ENCODE data around the gene SMIM43. TPM values are rescaled to one million over a fixed set of nuclear protein-coding genes. Genes with fewer than 3 reads are reported as not detected.

SMIM43 gene
- total RNA-seq, 2 donors from 2014 or later = not detected

DNA sequence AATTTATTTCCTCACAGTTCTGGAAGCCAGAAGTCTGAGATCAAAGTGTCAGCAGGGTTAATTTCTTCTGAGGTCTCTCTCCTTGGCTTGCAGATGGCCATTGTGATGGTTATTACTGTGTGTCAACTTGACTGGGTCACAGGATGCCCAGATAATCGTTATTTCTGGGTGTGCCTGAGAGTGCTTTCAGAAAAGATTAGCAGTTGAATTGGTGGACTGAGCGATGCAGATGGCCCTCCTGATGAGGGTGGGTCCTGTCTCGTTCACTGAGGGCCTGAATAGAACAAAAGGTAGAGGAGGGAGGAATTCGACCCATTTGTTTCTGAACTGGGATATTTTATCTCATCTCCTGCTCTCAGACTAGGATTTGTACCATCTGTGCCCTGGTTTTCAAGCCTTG lies 15.7 kb downstream of the SMIM43 start:
- TF ChIP-seq CTCF (IDR thresholded peaks at IDR 0.05) = no peak
- no peaks in the 10 kb centered on the region for H3K36me3 ChIP-seq
- H3K9me3 ChIP-seq = no peaks in the 10 kb centered on the region
- H3K27ac ChIP-seq = no peak overlapping the region
- no peaks in the 10 kb centered on the region for H3K27me3 ChIP-seq (replicated peaks; ENCODE audit: insufficient read depth)
- no peaks in the 10 kb centered on the region for H3K4me1 ChIP-seq (ENCODE audit: control insufficient read depth in 1 of 2, low read depth in 2 of 2)
- no peak for DNase-seq (ENCODE audit: low spot score)
- no peak overlapping the region for H3K4me3 ChIP-seq
- no peak for ATAC-seq (ENCODE audit: insufficient number of reproducible peaks, low FRiP score, low read depth)

DNA sequence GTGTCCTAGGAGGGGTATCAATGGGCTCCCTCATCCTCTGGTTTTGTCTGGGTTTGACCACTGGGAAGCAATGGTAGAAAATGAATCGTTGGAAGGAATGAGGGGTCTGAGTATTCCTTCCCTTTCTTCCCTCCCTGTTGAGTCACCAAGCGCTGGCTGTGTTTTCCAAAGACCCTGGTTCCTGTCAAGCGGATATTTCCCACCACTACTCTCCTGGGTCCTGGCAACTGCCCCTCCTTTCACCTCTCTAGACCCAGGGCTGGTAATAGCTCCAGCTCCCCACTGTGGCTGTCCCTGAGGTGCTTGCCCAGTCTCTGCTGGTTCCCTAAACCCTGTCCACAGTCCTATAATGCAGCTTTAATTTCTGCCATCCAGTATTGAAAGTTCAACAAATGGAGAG lies 22.2 kb downstream of the SMIM43 start:
- DNase-seq (ENCODE audit: low spot score) (no peak), ATAC-seq (ENCODE audit: insufficient number of reproducible peaks, low FRiP score, low read depth) (no peak)
- H3K27me3 ChIP-seq (replicated peaks; ENCODE audit: insufficient read depth) = no peaks in the 10 kb centered on the region
- H3K9me3 ChIP-seq = no peaks in the 10 kb centered on the region
- H3K4me1 ChIP-seq (ENCODE audit: control insufficient read depth in 1 of 2, low read depth in 2 of 2) = no peaks in the 10 kb centered on the region
- H3K4me3 ChIP-seq = no peak overlapping the region
- no peak for TF ChIP-seq CTCF (IDR thresholded peaks at IDR 0.05)
- H3K27ac ChIP-seq = no peak overlapping the region
- H3K36me3 ChIP-seq = no peaks in the 10 kb centered on the region

DNA sequence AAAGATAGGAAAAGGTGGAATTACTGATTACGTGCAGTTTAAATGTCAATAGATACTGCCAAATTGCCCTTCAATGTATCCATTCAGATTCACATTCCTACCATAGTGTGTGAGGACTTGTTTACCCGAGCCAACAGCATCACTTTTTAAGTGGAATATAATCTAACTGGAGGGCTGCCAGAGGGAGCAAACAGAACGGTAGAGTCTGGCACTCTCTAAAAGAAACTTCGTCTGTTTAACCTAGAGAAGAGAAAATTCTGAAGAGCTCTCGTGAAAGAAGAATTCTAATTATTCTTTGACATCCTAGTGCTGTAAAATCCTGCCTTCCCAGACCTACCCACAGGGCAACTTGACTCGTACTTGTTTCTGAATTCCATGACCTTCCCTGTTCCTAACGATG lies 23.2 kb downstream of the SMIM43 start:
- ATAC-seq (ENCODE audit: insufficient number of reproducible peaks, low FRiP score, low read depth) (no peak), DNase-seq (ENCODE audit: low spot score) (no peak)

GRCh38 chr4:121740796-121741409 lies 24.1 kb downstream of the SMIM43 start:
- no peak for TF ChIP-seq CTCF (IDR thresholded peaks at IDR 0.05)
- Histone ChIP-seq H3K36me3 (no peaks in the 10 kb centered on the region), H3K4me1 (ENCODE audit: control insufficient read depth in 1 of 2, low read depth in 2 of 2) (no peaks in the 10 kb centered on the region), H3K27me3 (replicated peaks; ENCODE audit: insufficient read depth) (no peaks in the 10 kb centered on the region), H3K27ac (no peak overlapping the region), H3K4me3 (no peak overlapping the region), H3K9me3 (no peaks in the 10 kb centered on the region)
- DNase-seq (ENCODE audit: low spot score) = no peak
- ATAC-seq (ENCODE audit: insufficient number of reproducible peaks, low FRiP score, low read depth) = no peak

More for the DNA sequence above, 23.2 kb downstream of the SMIM43 start:
- H3K27me3 ChIP-seq (replicated peaks; ENCODE audit: insufficient read depth) = no peaks in the 10 kb centered on the region
- no peak overlapping the region for H3K27ac ChIP-seq
- H3K36me3 ChIP-seq = no peaks in the 10 kb centered on the region
- TF ChIP-seq CTCF (IDR thresholded peaks at IDR 0.05) = no peak
- H3K9me3 ChIP-seq = no peaks in the 10 kb centered on the region
- no peak overlapping the region for H3K4me3 ChIP-seq
- no peaks in the 10 kb centered on the region for H3K4me1 ChIP-seq (ENCODE audit: control insufficient read depth in 1 of 2, low read depth in 2 of 2)

DNA sequence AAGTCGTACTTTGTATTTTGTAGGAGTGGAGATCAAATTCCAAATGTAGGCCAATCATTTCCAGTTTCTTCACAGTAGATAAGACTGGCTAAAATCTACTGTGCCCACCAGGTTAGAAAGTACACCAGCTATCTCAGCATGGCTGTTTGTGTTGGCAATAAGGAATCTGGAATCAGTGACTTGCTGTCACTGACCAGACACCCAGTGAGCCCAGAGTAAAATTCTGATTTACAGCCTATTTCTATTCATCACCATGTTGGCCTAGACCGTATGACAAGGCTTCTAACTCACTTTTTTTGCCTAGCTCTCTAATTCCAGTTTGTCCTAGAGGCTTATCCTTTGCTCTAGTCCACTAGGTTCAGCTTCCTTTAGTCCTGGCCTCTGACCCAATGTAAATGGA lies 25.4 kb downstream of the SMIM43 start:
- Histone ChIP-seq H3K27ac (no peak overlapping the region), H3K4me3 (no peak overlapping the region), H3K36me3 (no peaks in the 10 kb centered on the region), H3K4me1 (ENCODE audit: control insufficient read depth in 1 of 2, low read depth in 2 of 2) (no peaks in the 10 kb centered on the region), H3K9me3 (no peaks in the 10 kb centered on the region), H3K27me3 (replicated peaks; ENCODE audit: insufficient read depth) (no peaks in the 10 kb centered on the region)
- no peak for DNase-seq (ENCODE audit: low spot score)
- no peak for TF ChIP-seq CTCF (IDR thresholded peaks at IDR 0.05)
- no peak for ATAC-seq (ENCODE audit: insufficient number of reproducible peaks, low FRiP score, low read depth)

Measured in thoracic aorta (tissue), 2 donors.